CD14-positive monocyte (primary cell): ENCODE results near the gene THSD4. TPM values are rescaled to one million over a fixed set of nuclear protein-coding genes. Genes with fewer than 3 reads are reported as not detected.

ENCODE experiments used
- DNase-seq, 3 donors: peaks; one replicate each; pipeline ENCODE4 v3.0.0-alpha.2; 2011 to 2022
- H2AFZ ChIP-seq: 2 replicates; pipeline ENCODE4 v1.6.0; 2012; ENCODE audit warnings: mild to moderate bottlenecking, low read depth, low read length, inconsistent platforms; ENCODE audit not compliant: insufficient read depth, poor library complexity, severe bottlenecking
- H3K27ac ChIP-seq, 2 donors: 1 replicate in 1 of 2; 2 replicates in 1 of 2; pipeline ENCODE4 v1.5.1; 2012 to 2013; ENCODE audit warnings: low read length in 2 of 2, control low read depth in 1 of 2, inconsistent platforms in 1 of 2, low read depth in 1 of 2, mild to moderate bottlenecking in 1 of 2
- H3K27me3 ChIP-seq, 2 donors: one replicate each; pipeline versions ENCODE4 v1.6.0 to v1.6.1; 2011 to 2013; ENCODE audit warnings: low read length in 2 of 2; ENCODE audit not compliant: control insufficient read depth in 2 of 2, insufficient read depth in 2 of 2
- H3K36me3 ChIP-seq, 2 donors: replicated peaks in 1 of 2; 1 replicate in 1 of 2; 2 replicates in 1 of 2; pipeline versions ENCODE4 v1.5.1 to v1.6.1; 2012 to 2013; ENCODE audit warnings: low read length in 2 of 2, control low read depth in 1 of 2, inconsistent platforms in 1 of 2, mild to moderate bottlenecking in 1 of 2; ENCODE audit not compliant: insufficient read depth in 2 of 2, control insufficient read depth in 1 of 2
- H3K4me1 ChIP-seq, 2 donors: 1 replicate in 1 of 2; 2 replicates in 1 of 2; pipeline versions ENCODE4 v1.5.1 to v1.6.1; 2012 to 2013; ENCODE audit warnings: low read length in 2 of 2, control low read depth in 1 of 2, inconsistent platforms in 1 of 2, mild to moderate bottlenecking in 1 of 2, moderate library complexity in 1 of 2; ENCODE audit not compliant: insufficient read depth in 2 of 2, control insufficient read depth in 1 of 2
- H3K4me2 ChIP-seq: replicated peaks from 2 replicates; pipeline ENCODE3; 2012; ENCODE audit warnings: low read length, moderate library complexity, mild to moderate bottlenecking; ENCODE audit not compliant: poor library complexity, severe bottlenecking; ENCODE audit errors: extremely low read depth
- H3K4me3 ChIP-seq, 3 experiments: fragments of 200-600 bp in 1 of 3; sonication (generic) in 1 of 3; replicated peaks in 1 of 3; 1 replicate in 2 of 3; 2 replicates in 1 of 3; pipeline ENCODE4 v1.5.1; 2011 to 2013; ENCODE audit warnings: low read length in 3 of 3, mild to moderate bottlenecking in 3 of 3, control low read depth in 2 of 3, low read depth in 2 of 3, inconsistent platforms in 1 of 3, moderate library complexity in 1 of 3
- H3K79me2 ChIP-seq: 2 replicates; pipeline ENCODE4 v1.6.0; 2012; ENCODE audit warnings: mild to moderate bottlenecking, control low read depth, inconsistent platforms, low read length, moderate library complexity; ENCODE audit not compliant: insufficient read depth
- H3K9ac ChIP-seq: 2 replicates; pipeline ENCODE4 v1.6.0; 2017; ENCODE audit warnings: low read length, mild to moderate bottlenecking; ENCODE audit not compliant: insufficient read depth, poor library complexity, severe bottlenecking
- H3K9me3 ChIP-seq, 2 donors: replicated peaks in 1 of 2; 1 replicate in 1 of 2; 2 replicates in 1 of 2; pipeline versions ENCODE4 v1.5.1 to v1.6.1; 2012 to 2013; ENCODE audit warnings: low read length in 2 of 2, control low read depth in 1 of 2; ENCODE audit not compliant: control insufficient read depth in 1 of 2, insufficient read depth in 1 of 2
- H4K20me1 ChIP-seq: 2 replicates; pipeline ENCODE4 v1.6.0; 2012; ENCODE audit warnings: mild to moderate bottlenecking, low read length, control low read depth, moderate library complexity; ENCODE audit not compliant: insufficient read depth
- H3K27ac Mint-ChIP-seq, 7 donors: one replicate each; pipeline ENCODE4 v1.8.0; 2020; ENCODE audit warnings: mild to moderate bottlenecking in 7 of 7, mixed read lengths in 7 of 7, moderate library complexity in 6 of 7, inconsistent platforms in 2 of 7
- H3K27me3 Mint-ChIP-seq, 3 donors: one replicate each; pipeline ENCODE4 v1.8.0; 2021 to 2022; ENCODE audit warnings: low read depth in 3 of 3, mild to moderate bottlenecking in 3 of 3, mixed read lengths in 3 of 3, moderate library complexity in 3 of 3, inconsistent platforms in 1 of 3
- H3K36me3 Mint-ChIP-seq, 2 donors: one replicate each; pipeline ENCODE4 v1.8.0; 2020; ENCODE audit warnings: mixed read lengths in 2 of 2, inconsistent platforms in 1 of 2, mild to moderate bottlenecking in 1 of 2
- H3K4me1 Mint-ChIP-seq: one replicate; pipeline ENCODE4 v1.8.0; 2020; ENCODE audit warnings: mild to moderate bottlenecking, mixed read lengths
- H3K4me3 Mint-ChIP-seq, 2 donors: one replicate each; pipeline ENCODE4 v1.8.0; 2020; ENCODE audit warnings: mild to moderate bottlenecking in 2 of 2, mixed read lengths in 2 of 2, moderate library complexity in 1 of 2
- H3K9me3 Mint-ChIP-seq, 7 donors: one replicate each; pipeline ENCODE4 v1.8.0; 2020 to 2022; ENCODE audit warnings: mixed read lengths in 7 of 7, mild to moderate bottlenecking in 6 of 7, moderate library complexity in 6 of 7, inconsistent platforms in 2 of 7
- WGBS: methylation state at CpG from one replicate; pipeline ENCODE4 v1.1.5; 2013; ENCODE audit warnings: missing lambda C conversion rate; ENCODE audit not compliant: insufficient coverage; 5-methylcytosine and 5-hydroxymethylcytosine counted together
- intact Hi-C, 2 donors: fragments of 100-400 bp; cut with micrococcal nuclease; formaldehyde crosslinking; loops; one replicate each; pipeline versions ENCODE4 v1.15.0 to v1.15.1; 2023
- polyA plus RNA-seq, 3 donors: library from polyadenylated mRNA; depleted of rRNA in 1 of 3; unstranded in 2 of 3; stranded (reverse) in 1 of 3; fragments of 300-500 nt in 2 of 3; fragments of >200 nt in 1 of 3; fragmentation: Illumina TruSeq in 2 of 3; gene quantifications; 1 replicate in 2 of 3; 2 replicates in 1 of 3; pipeline ENCODE4 v1.2.3, GENCODE V29; 2012 to 2021
- TF ChIP-seq, protein P1 (sequence below): fragments of 200-600 bp; IDR thresholded peaks from one replicate; pipeline ENCODE4 v1.8.0; 2022; ENCODE audit warnings: antibody characterized with exemption, mild to moderate bottlenecking

The THSD4 gene
- polyA plus RNA-seq, 3 donors, result not detected

DNA sequence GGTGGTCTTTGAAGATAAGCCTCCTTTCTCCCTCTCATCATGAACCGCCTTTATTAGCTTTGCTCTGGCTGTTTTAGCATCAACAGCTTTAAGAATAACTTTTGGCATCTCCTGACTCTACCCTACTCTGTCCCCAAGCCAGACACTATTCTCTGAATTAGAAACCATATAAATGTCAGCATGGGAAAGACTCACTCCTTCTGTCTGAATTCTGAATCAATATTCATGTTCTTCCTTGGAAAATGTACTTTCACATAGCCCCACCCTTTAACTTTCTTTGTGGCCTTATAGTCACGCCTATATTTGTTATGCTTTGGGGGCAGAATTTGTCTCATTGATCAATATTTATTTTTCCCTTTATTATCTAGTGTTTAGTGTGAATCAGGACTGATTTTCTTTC, 563.3 kb downstream of the THSD4 start:
- WGBS, result no CpG with 5 or more reads among the region's 2 CpGs
- Mint-ChIP-seq H3K4me3 (no peak overlapping the region), H3K27ac (no peak overlapping the region), H3K36me3 (no peaks in the 10 kb centered on the region), H3K4me1 (no peaks in the 10 kb centered on the region), H3K27me3 (peaks cover 4 to 11% (median 6%) of the 10 kb centered on the region in 3 donors), H3K9me3 (peaks cover 0 to 3% (median 0%) of the 10 kb centered on the region in 7 donors)
- intact Hi-C loops, result no loop called here
- Histone ChIP-seq H3K9me3 (no peaks in the 10 kb centered on the region), H3K27me3 (no peaks in the 10 kb centered on the region), H3K4me2 (no peak overlapping the region), H3K4me3 (no peak overlapping the region), H3K36me3 (no peaks in the 10 kb centered on the region), H2AFZ (no peak overlapping the region), H4K20me1 (no peaks in the 10 kb centered on the region), H3K79me2 (no peaks in the 10 kb centered on the region), H3K4me1 (no peaks in the 10 kb centered on the region), H3K9ac (no peak overlapping the region), H3K27ac (no peak overlapping the region)
- DNase-seq, result no peak
- TF ChIP-seq, protein P1, sequence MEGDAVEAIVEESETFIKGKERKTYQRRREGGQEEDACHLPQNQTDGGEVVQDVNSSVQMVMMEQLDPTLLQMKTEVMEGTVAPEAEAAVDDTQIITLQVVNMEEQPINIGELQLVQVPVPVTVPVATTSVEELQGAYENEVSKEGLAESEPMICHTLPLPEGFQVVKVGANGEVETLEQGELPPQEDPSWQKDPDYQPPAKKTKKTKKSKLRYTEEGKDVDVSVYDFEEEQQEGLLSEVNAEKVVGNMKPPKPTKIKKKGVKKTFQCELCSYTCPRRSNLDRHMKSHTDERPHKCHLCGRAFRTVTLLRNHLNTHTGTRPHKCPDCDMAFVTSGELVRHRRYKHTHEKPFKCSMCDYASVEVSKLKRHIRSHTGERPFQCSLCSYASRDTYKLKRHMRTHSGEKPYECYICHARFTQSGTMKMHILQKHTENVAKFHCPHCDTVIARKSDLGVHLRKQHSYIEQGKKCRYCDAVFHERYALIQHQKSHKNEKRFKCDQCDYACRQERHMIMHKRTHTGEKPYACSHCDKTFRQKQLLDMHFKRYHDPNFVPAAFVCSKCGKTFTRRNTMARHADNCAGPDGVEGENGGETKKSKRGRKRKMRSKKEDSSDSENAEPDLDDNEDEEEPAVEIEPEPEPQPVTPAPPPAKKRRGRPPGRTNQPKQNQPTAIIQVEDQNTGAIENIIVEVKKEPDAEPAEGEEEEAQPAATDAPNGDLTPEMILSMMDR, result no peak

DNA sequence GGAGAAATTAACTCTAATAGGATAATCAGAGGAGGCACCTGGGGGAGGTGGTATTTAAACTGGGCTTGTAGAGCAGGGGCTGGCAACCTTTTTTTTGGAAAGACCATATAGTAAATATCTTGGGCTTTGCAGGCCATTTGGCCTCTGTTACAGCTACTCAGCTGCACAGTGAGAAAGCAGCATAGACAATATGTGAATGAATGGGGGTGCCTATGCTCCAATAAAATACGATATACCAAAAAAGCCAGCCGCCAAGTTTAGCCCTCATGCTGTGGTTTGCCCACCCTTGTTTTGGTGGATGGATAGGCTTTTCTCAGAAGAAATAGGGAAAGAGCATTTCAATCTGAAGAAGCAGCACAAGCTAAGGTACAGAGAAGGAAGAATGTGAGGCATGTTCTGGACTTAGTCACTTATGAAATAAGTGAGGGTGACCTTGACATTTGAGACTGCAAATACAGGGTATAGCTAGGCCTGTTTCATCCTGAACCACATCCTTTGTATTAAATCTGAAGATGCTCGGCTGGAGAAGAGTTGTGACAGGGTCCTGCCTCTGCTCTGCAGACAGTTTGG, 564.0 kb downstream of the THSD4 start:
- Histone ChIP-seq H3K4me3 (no peak overlapping the region), H3K9ac (no peak overlapping the region), H3K27me3 (no peaks in the 10 kb centered on the region), H3K4me2 (no peak overlapping the region), H3K36me3 (no peaks in the 10 kb centered on the region), H2AFZ (no peak overlapping the region), H4K20me1 (no peaks in the 10 kb centered on the region), H3K9me3 (no peaks in the 10 kb centered on the region), H3K27ac (no peak overlapping the region), H3K79me2 (no peaks in the 10 kb centered on the region), H3K4me1 (no peaks in the 10 kb centered on the region)
- TF ChIP-seq, protein P1, result no peak
- Mint-ChIP-seq H3K4me1 (no peaks in the 10 kb centered on the region), H3K4me3 (no peak overlapping the region), H3K27ac (no peak overlapping the region), H3K9me3 (peaks cover 0 to 3% (median 0%) of the 10 kb centered on the region in 7 donors), H3K36me3 (no peaks in the 10 kb centered on the region), H3K27me3 (peaks cover 4 to 11% (median 6%) of the 10 kb centered on the region in 3 donors)
- 100% methylated on average over 1 of the region's 3 CpGs for WGBS
- DNase-seq, result no peak
- intact Hi-C loops, result no loop called here
